Measurements from ENCODE around the gene SYNPR.
"Not testable (repeated sequence)": the region's sequence is repeated elsewhere in the genome, so short reads cannot be mapped to it uniquely, and the experiment has no call there.

Gene SYNPR

GRCh38 chr3:63278171-63279004 is at the start of gene SYNPR:
Gene SYNPR, plus strand, starts transcription at chr3:63278308.
- no peak for DNase-seq (ENCODE audit: low read depth in 2 of 2)

GRCh38 chr3:63228677-63229076 is 49.4 kb upstream of the SYNPR start:
- no peak for DNase-seq (ENCODE audit: low read depth in 2 of 2)

DNA sequence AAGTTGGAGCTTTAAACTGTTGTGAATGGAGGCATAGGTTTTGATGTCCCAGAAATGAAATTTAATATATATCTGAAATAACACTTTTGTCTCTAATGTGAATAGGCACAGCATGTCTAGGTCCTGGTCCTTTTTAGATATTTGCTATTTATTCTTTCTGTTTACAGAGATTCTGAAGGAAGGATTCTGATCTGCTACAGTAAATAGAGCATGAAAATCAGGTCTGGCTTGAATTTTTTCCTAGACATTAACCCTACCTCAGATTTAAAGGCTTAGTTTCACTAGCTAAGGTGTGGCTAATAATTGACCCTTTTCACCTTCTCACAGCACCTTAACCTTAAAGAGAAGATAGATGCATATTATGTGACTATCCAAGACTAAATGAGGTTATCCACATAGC is 48.0 kb upstream of the SYNPR start:
- no peak for DNase-seq (ENCODE audit: low read depth in 2 of 2)

GRCh38 chr3:63231643-63232042 is 46.5 kb upstream of the SYNPR start:
- DNase-seq (ENCODE audit: low read depth in 2 of 2), result no peak

GRCh38 chr3:63232764-63233396 is 45.2 kb upstream of the SYNPR start:
- no peak for DNase-seq (ENCODE audit: low read depth in 2 of 2)

- no peak for DNase-seq (ENCODE audit: low read depth in 2 of 2)
Observed at GRCh38 chr3:63240381-63240902, 37.7 kb upstream of the SYNPR start.

GRCh38 chr3:63242124-63242523 is 36.0 kb upstream of the SYNPR start:
- DNase-seq (ENCODE audit: low read depth in 2 of 2), result no peak

DNA sequence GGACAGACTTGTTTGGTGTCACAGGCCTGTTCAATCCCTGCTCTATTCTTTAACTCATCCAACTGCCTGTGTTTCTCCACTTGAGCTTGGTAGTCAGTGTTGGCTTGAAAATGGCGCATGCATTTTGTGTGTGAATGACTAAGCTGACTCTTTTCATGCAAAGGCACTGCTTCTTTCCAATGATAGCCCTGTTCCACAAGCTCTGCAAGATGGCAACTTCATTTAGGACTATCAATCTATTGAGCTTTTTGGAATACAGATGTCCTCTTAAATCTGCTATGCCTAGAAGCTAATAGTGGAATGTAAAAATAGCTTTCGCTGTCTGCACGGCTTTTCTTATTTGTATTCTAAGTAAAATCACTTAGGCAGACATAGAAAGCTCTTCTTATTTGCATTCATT is 33.6 kb upstream of the SYNPR start:
- DNase-seq (ENCODE audit: low read depth in 2 of 2), result no peak

GRCh38 chr3:63245726-63246241 is 32.3 kb upstream of the SYNPR start:
- DNase-seq (ENCODE audit: low read depth in 2 of 2), result no peak

DNA sequence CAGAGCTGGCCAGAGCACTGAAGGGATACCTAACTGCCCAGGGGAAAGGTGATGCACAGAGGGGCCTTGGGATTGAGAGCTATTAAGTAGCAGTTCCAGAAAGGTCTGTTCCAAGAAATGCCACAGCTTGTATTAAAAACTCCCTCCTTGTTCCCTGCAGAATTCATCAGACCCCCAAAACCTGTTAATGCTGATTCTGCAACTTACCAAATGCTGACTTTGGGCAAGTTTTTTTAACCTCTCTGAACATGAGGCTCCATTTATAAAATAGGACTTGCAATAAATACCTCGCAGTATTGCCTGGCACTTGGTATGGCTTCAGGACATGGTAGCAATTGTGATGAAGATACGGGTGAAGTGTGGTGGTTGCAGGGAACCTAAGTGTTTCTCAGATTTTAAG is 30.1 kb upstream of the SYNPR start:
- no peak for DNase-seq (ENCODE audit: low read depth in 2 of 2)

GRCh38 chr3:63251499-63251898 is 26.6 kb upstream of the SYNPR start:
- no peak for DNase-seq (ENCODE audit: low read depth in 2 of 2)

DNA sequence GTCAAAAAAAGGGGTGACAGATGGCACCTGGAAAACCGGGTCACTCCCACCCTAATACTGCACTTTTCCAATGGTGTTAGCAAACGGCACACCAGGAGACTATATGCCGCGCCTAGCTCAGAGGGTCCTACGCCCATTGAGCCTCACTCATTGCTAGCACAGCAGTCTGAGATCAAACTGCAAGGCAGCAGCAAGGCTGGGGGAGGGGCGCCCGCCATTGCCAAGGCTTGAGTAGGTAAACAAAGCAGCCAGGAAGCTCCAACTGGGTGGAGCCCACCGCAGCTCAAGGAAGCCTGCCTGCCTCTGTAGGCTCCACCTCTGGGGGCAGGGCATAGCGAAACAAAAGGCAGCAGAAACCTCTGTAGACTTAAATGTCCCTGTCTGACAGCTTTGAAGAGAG is 22.3 kb upstream of the SYNPR start:
- DNase-seq (ENCODE audit: low read depth in 2 of 2), result not testable (repeated sequence)

- DNase-seq (ENCODE audit: low read depth in 2 of 2), result no peak
Observed at GRCh38 chr3:63264716-63265115, 13.4 kb upstream of the SYNPR start.

- DNase-seq (ENCODE audit: low read depth in 2 of 2), result no peak
Observed at GRCh38 chr3:63274359-63274758, 3.7 kb upstream of the SYNPR start.

DNA sequence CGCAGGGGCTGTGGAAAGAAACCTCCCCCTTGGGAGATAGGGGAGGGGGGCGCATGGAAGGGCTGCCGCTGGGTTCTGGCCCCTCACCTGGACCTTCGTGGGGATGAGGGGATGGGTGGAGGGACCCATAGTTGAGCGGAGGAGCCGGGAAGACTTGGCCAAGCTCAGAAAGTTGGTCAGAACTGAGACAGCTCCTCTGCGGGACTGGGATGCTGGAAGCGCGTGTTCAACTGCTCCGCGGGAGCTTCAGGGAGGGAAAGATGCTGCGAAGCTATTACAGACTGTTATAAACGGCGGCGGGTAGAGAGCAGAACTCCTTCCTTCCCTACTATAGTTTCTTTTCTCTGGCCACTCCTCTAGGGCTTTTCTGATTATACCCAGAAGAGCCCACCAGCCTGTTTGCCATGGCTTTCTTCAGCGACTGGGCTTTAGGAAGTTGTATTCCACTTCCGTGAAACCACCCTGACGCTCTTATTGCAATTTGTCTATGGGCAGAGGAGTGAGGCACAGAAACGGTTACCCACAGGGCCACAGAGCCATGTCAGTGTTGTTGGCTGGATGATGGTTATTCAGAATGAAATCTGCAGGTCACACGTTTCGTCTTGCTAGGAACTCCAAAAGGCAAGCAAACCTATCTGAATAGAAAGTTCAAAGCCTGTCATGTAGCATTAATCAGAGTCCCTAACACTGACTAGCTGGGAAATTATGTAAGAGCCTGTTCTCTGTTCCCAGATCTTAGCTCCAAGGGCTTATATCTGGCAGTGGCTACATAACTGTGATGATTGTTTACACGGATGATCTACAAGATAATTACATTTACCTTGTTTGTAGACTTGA is 1.1 kb downstream of the SYNPR start:
- DNase-seq (ENCODE audit: low read depth in 2 of 2), result no peak

DNA sequence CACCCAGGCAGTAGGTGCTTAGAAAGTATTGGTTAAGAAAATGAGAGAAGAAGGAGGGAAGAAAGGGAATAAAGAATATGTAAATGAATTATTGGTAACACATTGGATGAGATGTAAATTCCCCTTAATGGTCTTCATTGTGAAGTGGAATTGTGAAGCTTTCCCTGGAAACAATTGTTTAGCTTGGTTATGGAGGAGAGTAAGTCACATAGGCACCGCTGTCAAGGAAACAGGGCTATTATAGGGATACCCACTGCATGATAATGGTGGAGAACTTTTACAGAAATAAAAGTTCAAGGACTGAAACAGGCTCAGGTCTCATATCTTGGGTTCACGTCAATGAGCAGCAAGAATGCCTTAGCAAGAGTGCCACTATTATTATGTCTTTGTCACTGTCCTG is 9.5 kb downstream of the SYNPR start:
- no peak for DNase-seq (ENCODE audit: low read depth in 2 of 2)

DNA sequence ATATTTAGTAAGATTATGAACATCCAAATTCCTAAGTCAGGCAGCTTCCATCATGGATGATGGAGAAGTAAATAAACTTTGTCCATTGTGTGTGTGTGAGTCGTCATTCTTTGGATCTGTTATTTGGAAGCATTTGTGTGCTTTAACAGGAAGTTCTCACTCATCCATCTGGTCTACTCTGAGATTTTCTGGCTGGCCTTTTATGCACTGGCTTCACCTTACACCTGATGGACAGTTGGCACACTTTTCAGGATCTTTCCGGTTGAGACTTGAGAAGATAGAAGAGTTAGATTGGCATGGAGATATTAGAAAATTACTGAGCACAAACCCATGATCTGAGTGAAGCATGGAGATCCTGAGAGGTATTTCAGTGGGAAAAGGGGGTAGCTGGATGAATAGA is 12.6 kb downstream of the SYNPR start:
- no peak for DNase-seq (ENCODE audit: low read depth in 2 of 2)

DNA sequence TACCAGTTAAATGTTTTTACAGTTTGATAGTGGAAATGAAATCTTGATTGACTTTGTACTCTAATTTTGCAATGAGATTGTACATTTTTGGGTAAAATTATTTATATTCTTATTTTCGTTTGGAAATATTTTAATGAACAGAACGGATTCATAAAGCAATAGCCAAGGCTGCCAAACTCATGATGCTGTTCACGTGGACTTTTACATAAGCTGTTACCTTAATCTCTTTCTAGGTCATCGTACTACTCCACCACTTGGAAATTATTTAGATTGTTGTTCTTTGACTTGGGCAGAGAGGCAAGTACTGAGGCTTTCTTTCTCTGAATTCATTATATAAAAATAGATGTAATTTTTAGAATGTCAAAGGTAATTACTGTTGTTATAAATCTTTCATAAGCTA is 16.2 kb downstream of the SYNPR start:
- DNase-seq (ENCODE audit: low read depth in 2 of 2), result no peak

GRCh38 chr3:63295356-63295755 is 17.2 kb downstream of the SYNPR start:
- no peak for DNase-seq (ENCODE audit: low read depth in 2 of 2)

GRCh38 chr3:63295806-63296205 is 17.7 kb downstream of the SYNPR start:
- DNase-seq (ENCODE audit: low read depth in 2 of 2), result no peak

DNA sequence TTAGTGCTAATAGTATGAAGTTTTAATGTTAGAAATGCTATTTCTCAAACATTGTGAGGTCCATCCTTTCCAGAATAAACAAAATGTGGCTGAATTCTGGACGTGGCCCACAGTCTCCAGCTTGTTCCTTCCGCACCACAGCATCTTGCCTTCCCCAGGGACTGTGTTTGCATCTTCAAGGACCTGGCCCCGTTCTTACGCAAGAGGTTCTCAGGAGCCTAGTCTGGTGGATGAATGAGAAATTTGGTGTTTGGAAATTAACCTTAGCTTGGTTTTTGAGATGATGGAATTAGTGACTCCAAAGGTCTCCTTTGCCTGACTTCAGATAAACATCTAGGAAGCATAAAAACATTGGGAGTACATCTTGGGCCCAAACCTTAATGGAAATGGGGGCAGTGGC is 18.1 kb downstream of the SYNPR start:
- no peak for DNase-seq (ENCODE audit: low read depth in 2 of 2)

- no peak for DNase-seq (ENCODE audit: low read depth in 2 of 2)
Observed at GRCh38 chr3:63303238-63303637, 25.1 kb downstream of the SYNPR start.

Measured in stimulated activated CD4-positive, alpha-beta T cell treated with anti-CD3 and anti-CD28 coated beads, Interleukin-1b, Interleukin-23, amount 100 ng/mL, for 4 hours (primary cell).